Measurements from ENCODE around the gene FBXO24.

Gene FBXO24

GRCh38 chr7:100575206-100575631, 10.9 kb upstream of the FBXO24 start:
- Histone ChIP-seq H3K4me1 (ENCODE audit: control insufficient read depth, insufficient read depth, low read length, unreplicated experiment) (peaks cover 4% of the 10 kb centered on the region), H3K27ac (ENCODE audit: low read depth, low read length) (no peak overlapping the region), H3K79me2 (ENCODE audit: control insufficient read depth, insufficient read depth, low read length, unreplicated experiment) (no peaks in the 10 kb centered on the region), H2AFZ (ENCODE audit: low read length, unreplicated experiment) (no peak overlapping the region), H3K36me3 (ENCODE audit: insufficient read depth, low read length) (no peaks in the 10 kb centered on the region; the same call in 1 of the 2 replicates), H3K4me3 (ENCODE audit: low read depth, low read length) (no peak overlapping the region), H3K27me3 (ENCODE audit: insufficient read depth, low read length) (no peaks in the 10 kb centered on the region)

- H3K36me3 ChIP-seq (ENCODE audit: insufficient read depth, low read length), result peaks cover 5% of the 10 kb centered on the region; the same call in 1 of the 2 replicates
- H3K27me3 ChIP-seq (ENCODE audit: insufficient read depth, low read length), result no peaks in the 10 kb centered on the region
- H3K79me2 ChIP-seq (ENCODE audit: control insufficient read depth, insufficient read depth, low read length, unreplicated experiment), result no peaks in the 10 kb centered on the region
- H3K4me1 ChIP-seq (ENCODE audit: control insufficient read depth, insufficient read depth, low read length, unreplicated experiment), result peaks cover 3% of the 10 kb centered on the region
- no peak overlapping the region for H3K4me3 ChIP-seq (ENCODE audit: low read depth, low read length)
- no peak overlapping the region for H3K27ac ChIP-seq (ENCODE audit: low read depth, low read length)
- H2AFZ ChIP-seq (ENCODE audit: low read length, unreplicated experiment), result no peak overlapping the region
Observed at GRCh38 chr7:100575746-100576383, 10.3 kb upstream of the FBXO24 start.

GRCh38 chr7:100576384-100576993, 9.6 kb upstream of the FBXO24 start:
- Histone ChIP-seq H3K27me3 (ENCODE audit: insufficient read depth, low read length) (no peaks in the 10 kb centered on the region), H3K4me3 (ENCODE audit: low read depth, low read length) (no peak overlapping the region), H3K36me3 (ENCODE audit: insufficient read depth, low read length) (peaks cover 6% of the 10 kb centered on the region; the same call in 1 of the 2 replicates), H2AFZ (ENCODE audit: low read length, unreplicated experiment) (no peak overlapping the region), H3K79me2 (ENCODE audit: control insufficient read depth, insufficient read depth, low read length, unreplicated experiment) (no peaks in the 10 kb centered on the region), H3K27ac (ENCODE audit: low read depth, low read length) (no peak overlapping the region), H3K4me1 (ENCODE audit: control insufficient read depth, insufficient read depth, low read length, unreplicated experiment) (no peaks in the 10 kb centered on the region)

- H3K36me3 ChIP-seq (ENCODE audit: insufficient read depth, low read length), result peaks cover 6% of the 10 kb centered on the region; the same call in 1 of the 2 replicates
- H2AFZ ChIP-seq (ENCODE audit: low read length, unreplicated experiment), result no peak overlapping the region
- H3K27ac ChIP-seq (ENCODE audit: low read depth, low read length), result no peak overlapping the region
- no peak overlapping the region for H3K4me3 ChIP-seq (ENCODE audit: low read depth, low read length)
- peaks cover 3% of the 10 kb centered on the region for H3K79me2 ChIP-seq (ENCODE audit: control insufficient read depth, insufficient read depth, low read length, unreplicated experiment)
- H3K4me1 ChIP-seq (ENCODE audit: control insufficient read depth, insufficient read depth, low read length, unreplicated experiment), result no peaks in the 10 kb centered on the region
- H3K27me3 ChIP-seq (ENCODE audit: insufficient read depth, low read length), result no peaks in the 10 kb centered on the region
Observed at GRCh38 chr7:100577103-100577502, 9.0 kb upstream of the FBXO24 start.

- Histone ChIP-seq H3K36me3 (ENCODE audit: insufficient read depth, low read length) (peaks cover 6% of the 10 kb centered on the region; the same call in 1 of the 2 replicates), H3K4me3 (ENCODE audit: low read depth, low read length) (no peak overlapping the region), H3K79me2 (ENCODE audit: control insufficient read depth, insufficient read depth, low read length, unreplicated experiment) (peaks cover 7% of the 10 kb centered on the region), H3K27me3 (ENCODE audit: insufficient read depth, low read length) (no peaks in the 10 kb centered on the region), H2AFZ (ENCODE audit: low read length, unreplicated experiment) (no peak overlapping the region), H3K4me1 (ENCODE audit: control insufficient read depth, insufficient read depth, low read length, unreplicated experiment) (no peaks in the 10 kb centered on the region), H3K27ac (ENCODE audit: low read depth, low read length) (no peak overlapping the region)
Observed at GRCh38 chr7:100577507-100577906, 8.6 kb upstream of the FBXO24 start.

GRCh38 chr7:100578246-100579183, 7.6 kb upstream of the FBXO24 start:
- Histone ChIP-seq H3K4me3 (ENCODE audit: low read depth, low read length) (no peak overlapping the region), H2AFZ (ENCODE audit: low read length, unreplicated experiment) (no peak overlapping the region), H3K27me3 (ENCODE audit: insufficient read depth, low read length) (no peaks in the 10 kb centered on the region), H3K4me1 (ENCODE audit: control insufficient read depth, insufficient read depth, low read length, unreplicated experiment) (peaks cover 5% of the 10 kb centered on the region), H3K27ac (ENCODE audit: low read depth, low read length) (no peak overlapping the region), H3K79me2 (ENCODE audit: control insufficient read depth, insufficient read depth, low read length, unreplicated experiment) (peaks cover 8% of the 10 kb centered on the region), H3K36me3 (ENCODE audit: insufficient read depth, low read length) (peaks cover 6% of the 10 kb centered on the region; the same call in 1 of the 2 replicates)

GRCh38 chr7:100580466-100581283, 5.5 kb upstream of the FBXO24 start:
- Histone ChIP-seq H3K27me3 (ENCODE audit: insufficient read depth, low read length) (no peaks in the 10 kb centered on the region), H2AFZ (ENCODE audit: low read length, unreplicated experiment) (no peak overlapping the region), H3K36me3 (ENCODE audit: insufficient read depth, low read length) (peaks cover 6% of the 10 kb centered on the region; the same call in 1 of the 2 replicates), H3K27ac (ENCODE audit: low read depth, low read length) (no peak overlapping the region), H3K79me2 (ENCODE audit: control insufficient read depth, insufficient read depth, low read length, unreplicated experiment) (peaks cover 20% of the 10 kb centered on the region), H3K4me3 (ENCODE audit: low read depth, low read length) (no peak overlapping the region), H3K4me1 (ENCODE audit: control insufficient read depth, insufficient read depth, low read length, unreplicated experiment) (peaks cover 12% of the 10 kb centered on the region)

- Histone ChIP-seq H2AFZ (ENCODE audit: low read length, unreplicated experiment) (no peak overlapping the region), H3K27me3 (ENCODE audit: insufficient read depth, low read length) (no peaks in the 10 kb centered on the region), H3K36me3 (ENCODE audit: insufficient read depth, low read length) (peaks cover 6% of the 10 kb centered on the region; the same call in 1 of the 2 replicates), H3K4me1 (ENCODE audit: control insufficient read depth, insufficient read depth, low read length, unreplicated experiment) (peaks cover 12% of the 10 kb centered on the region), H3K4me3 (ENCODE audit: low read depth, low read length) (no peak overlapping the region), H3K79me2 (ENCODE audit: control insufficient read depth, insufficient read depth, low read length, unreplicated experiment) (peaks cover 20% of the 10 kb centered on the region), H3K27ac (ENCODE audit: low read depth, low read length) (no peak overlapping the region)
Observed at GRCh38 chr7:100582041-100582579, 4.0 kb upstream of the FBXO24 start.

- no peaks in the 10 kb centered on the region for H3K27me3 ChIP-seq (ENCODE audit: insufficient read depth, low read length)
- H3K27ac ChIP-seq (ENCODE audit: low read depth, low read length), result peak overlapping the region; percentile 65; the same call in 1 of the 2 replicates
- peaks cover 12% of the 10 kb centered on the region for H3K4me1 ChIP-seq (ENCODE audit: control insufficient read depth, insufficient read depth, low read length, unreplicated experiment)
- no peak overlapping the region for H2AFZ ChIP-seq (ENCODE audit: low read length, unreplicated experiment)
- H3K36me3 ChIP-seq (ENCODE audit: insufficient read depth, low read length), result peaks cover 6% of the 10 kb centered on the region; the same call in 1 of the 2 replicates
- peaks cover 20% of the 10 kb centered on the region for H3K79me2 ChIP-seq (ENCODE audit: control insufficient read depth, insufficient read depth, low read length, unreplicated experiment)
- no peak overlapping the region for H3K4me3 ChIP-seq (ENCODE audit: low read depth, low read length)
Observed at GRCh38 chr7:100582650-100583049, 3.5 kb upstream of the FBXO24 start.

Data from ACC112 (cell line).